ENCODE results near the gene LRRC75A.
"Not testable (repeated sequence)": the region's sequence is repeated elsewhere in the genome, so short reads cannot be mapped to it uniquely, and the experiment has no call there.

The LRRC75A gene

GRCh38 chr17:16471295-16471694 is 20.7 kb downstream of the LRRC75A start:
- DNase-seq (ENCODE audit: low spot score) = no peak

GRCh38 chr17:16470265-16470664 is 21.7 kb downstream of the LRRC75A start:
- DNase-seq (ENCODE audit: low spot score) = no peak

- DNase-seq (ENCODE audit: low spot score) = no peak
Observed at GRCh38 chr17:16468428-16468992, 23.5 kb downstream of the LRRC75A start.

GRCh38 chr17:16467886-16468285 is 24.1 kb downstream of the LRRC75A start:
- no peak for DNase-seq (ENCODE audit: low spot score)

- no peak for DNase-seq (ENCODE audit: low spot score)
Observed at GRCh38 chr17:16467044-16467443, 24.9 kb downstream of the LRRC75A start.

GRCh38 chr17:16466407-16466806 is 25.6 kb downstream of the LRRC75A start:
- no peak for DNase-seq (ENCODE audit: low spot score)

- no peak for DNase-seq (ENCODE audit: low spot score)
Observed at GRCh38 chr17:16465861-16466338, 26.1 kb downstream of the LRRC75A start.

- DNase-seq (ENCODE audit: low spot score) = no peak
Observed at GRCh38 chr17:16465052-16465312, 27.0 kb downstream of the LRRC75A start.

GRCh38 chr17:16464303-16465051 is 27.5 kb downstream of the LRRC75A start:
- DNase-seq (ENCODE audit: low spot score) = no peak

GRCh38 chr17:16463358-16464302 is 28.4 kb downstream of the LRRC75A start:
- DNase-seq (ENCODE audit: low spot score) = no peak

GRCh38 chr17:16462070-16462864 is 29.7 kb downstream of the LRRC75A start:
- no peak for DNase-seq (ENCODE audit: low spot score)

- no peak for DNase-seq (ENCODE audit: low spot score)
Observed at GRCh38 chr17:16461606-16461866, 30.5 kb downstream of the LRRC75A start.

- no peak for DNase-seq (ENCODE audit: low spot score)
Observed at GRCh38 chr17:16460796-16461605, 31.0 kb downstream of the LRRC75A start.

GRCh38 chr17:16459855-16460550 is 32.0 kb downstream of the LRRC75A start:
- DNase-seq (ENCODE audit: low spot score) = no peak

GRCh38 chr17:16459271-16459670 is 32.7 kb downstream of the LRRC75A start:
- DNase-seq (ENCODE audit: low spot score) = no peak

GRCh38 chr17:16456742-16457316 is 35.2 kb downstream of the LRRC75A start:
- DNase-seq (ENCODE audit: low spot score) = no peak

- DNase-seq (ENCODE audit: low spot score) = no peak
Observed at GRCh38 chr17:16455997-16456741, 35.8 kb downstream of the LRRC75A start.

GRCh38 chr17:16453493-16453851 is 38.5 kb downstream of the LRRC75A start:
- no peak for DNase-seq (ENCODE audit: low spot score)

GRCh38 chr17:16452268-16452667 is 39.7 kb downstream of the LRRC75A start:
- DNase-seq (ENCODE audit: low spot score) = not testable (repeated sequence)

- no peak for DNase-seq (ENCODE audit: low spot score)
Observed at GRCh38 chr17:16450028-16450427, 42.0 kb downstream of the LRRC75A start.
